CD4-positive, alpha-beta T cell treated with Interleukin-12 subunit alpha and Interleukin-12 subunit beta, for 1 hour (primary cell): Measurements from ENCODE around the gene ENTPD7.
A peak's percentile ranks its signal among the peaks of the same experiment; 100 is the strongest.
"Not testable (repeated sequence)": the region's sequence is repeated elsewhere in the genome, so short reads cannot be mapped to it uniquely, and the experiment has no call there.

Experiments
- DNase-seq: peaks from one replicate; pipeline ENCODE4 v3.0.0-alpha.2; 2020

Gene ENTPD7

DNA sequence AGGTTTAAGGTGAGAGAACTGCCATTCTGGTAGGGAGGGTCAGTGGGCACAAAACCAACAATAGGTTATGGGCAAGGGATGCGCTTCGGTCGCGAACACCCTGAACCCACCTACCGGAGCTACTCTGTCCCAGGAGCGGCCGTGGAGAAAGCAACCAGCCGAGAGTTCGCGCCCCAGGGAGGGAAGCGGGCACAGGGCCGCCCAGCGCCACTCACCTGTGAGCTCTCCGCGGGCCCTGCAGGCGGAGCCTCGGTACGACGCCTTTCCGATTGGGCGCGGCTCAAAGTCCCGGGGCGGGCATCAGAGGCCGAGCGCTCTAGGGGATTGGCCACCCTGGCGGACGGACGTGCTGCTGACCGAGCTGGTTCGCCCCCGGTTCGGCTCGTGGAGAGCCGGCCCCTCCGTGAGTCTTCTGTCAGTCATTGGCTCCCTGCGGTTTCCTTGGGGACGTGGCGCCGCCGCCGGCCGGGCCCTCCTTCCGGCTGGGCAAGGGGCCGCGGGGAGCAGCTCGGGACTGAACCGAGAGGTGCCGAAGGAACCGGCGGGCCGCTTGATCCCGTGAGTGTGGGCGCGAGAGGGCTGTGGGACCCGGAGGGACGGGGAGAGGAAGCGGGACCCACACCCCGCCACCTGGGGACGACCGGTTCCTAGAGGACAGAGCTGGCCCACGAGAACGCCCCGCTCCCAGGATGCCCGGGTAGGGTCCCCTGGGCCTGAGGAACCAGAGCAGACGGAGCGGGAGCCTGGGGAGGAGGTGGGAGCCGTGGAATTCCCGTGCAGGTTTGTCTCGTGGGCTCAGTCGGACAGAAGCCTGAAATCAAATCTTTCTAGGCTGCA lies at the start of gene ENTPD7:
Gene ENTPD7 (plus strand): TSS at position 479 of the 837 bp plus-strand sequence. CDS start 448 bp downstream, outside the sequence.
- peak; percentile 90 for DNase-seq

DNA sequence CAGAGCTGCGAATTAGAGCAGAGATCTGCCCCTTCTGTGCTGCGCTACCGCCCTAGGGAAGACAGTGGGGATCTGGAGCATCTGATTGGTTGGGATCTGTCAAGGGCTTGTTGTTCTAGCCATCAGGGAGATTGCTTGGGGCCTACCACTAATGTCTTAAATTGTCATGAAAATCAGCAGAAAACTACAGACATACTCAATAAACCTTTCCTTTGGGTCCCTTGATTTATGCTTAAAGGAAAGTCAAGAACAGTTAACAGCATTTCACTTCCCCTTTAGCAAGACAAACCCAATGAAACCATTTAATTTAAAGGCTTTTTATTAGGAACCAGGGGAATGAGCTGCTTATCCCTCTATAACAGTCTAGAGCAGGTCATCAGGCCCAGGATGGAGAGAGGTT lies 49.1 kb upstream of the ENTPD7 start:
- no peak for DNase-seq

- DNase-seq, result no peak
Measured at GRCh38 chr10:99611326-99611725, 48.0 kb upstream of the ENTPD7 start.

- peak; percentile 67 for DNase-seq
Measured at GRCh38 chr10:99612167-99612831, 47.0 kb upstream of the ENTPD7 start.

GRCh38 chr10:99615426-99615825 lies 43.9 kb upstream of the ENTPD7 start:
- DNase-seq, result no peak

DNA sequence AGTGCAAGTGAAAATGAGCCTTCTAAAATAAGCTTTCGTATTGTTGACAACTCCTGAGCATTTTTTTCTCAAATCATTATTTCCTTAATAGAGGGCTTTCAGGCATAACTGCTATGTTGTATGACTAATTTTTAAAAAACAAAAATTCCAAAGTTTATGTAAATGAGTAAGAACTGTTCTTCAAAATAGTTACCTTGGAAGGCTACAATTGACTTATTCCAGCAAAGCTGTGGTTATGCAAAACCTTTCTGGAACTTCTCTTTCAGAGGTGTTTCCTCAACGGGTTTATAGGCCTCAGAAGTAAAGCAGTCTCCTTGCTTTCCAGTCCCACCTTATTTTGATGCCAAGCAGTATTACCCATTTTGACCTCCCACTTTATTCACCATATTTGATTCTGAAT lies 41.6 kb upstream of the ENTPD7 start:
- no peak for DNase-seq

- DNase-seq, result peak; percentile 21
Measured at GRCh38 chr10:99619090-99619800, 40.1 kb upstream of the ENTPD7 start.

- DNase-seq, result peak; percentile 97
Measured at GRCh38 chr10:99619851-99620710, 39.2 kb upstream of the ENTPD7 start, which contains the start of gene SLC25A28. Gene SLC25A28, minus strand, starts transcription at chr10:99620439. Its CDS starts 104 bp downstream, at chr10:99620335.

DNA sequence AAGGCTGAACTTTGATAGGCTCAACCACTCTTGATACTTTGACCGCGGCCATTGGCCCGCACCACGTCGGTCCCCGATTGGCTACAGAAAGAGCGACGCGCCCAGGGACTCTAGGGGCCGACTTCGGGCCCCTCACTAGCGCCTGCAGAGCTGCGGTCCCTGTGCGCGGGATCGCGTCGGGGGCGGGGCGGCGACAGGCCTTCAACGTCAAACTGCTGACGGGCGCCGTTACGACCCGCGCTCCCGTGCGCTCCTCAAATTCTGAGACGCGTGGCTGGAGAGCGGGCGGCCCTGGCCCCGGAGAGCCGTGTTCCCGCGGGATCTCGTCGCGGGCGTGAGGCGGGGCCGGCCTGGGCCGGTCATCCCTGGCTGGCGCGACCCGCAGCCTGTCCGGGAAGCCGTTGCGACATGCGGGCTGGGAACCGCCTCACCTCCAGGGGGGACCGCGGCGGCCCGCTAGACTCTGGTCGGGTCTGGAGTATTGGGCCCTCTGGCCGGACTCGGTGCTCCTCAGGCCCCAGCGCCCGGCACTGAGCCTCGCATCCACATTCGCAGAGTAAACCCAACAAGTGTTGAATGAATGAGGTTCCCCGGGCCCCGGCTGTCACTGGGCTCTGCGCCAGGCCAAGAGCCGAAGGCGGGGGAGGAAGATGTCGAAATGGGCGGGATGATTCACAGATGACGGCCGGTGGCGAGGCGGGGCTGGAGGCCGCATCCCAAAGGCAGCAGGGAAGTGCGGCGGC lies 38.4 kb upstream of the ENTPD7 start:
- DNase-seq, result peak; percentile 80

DNA sequence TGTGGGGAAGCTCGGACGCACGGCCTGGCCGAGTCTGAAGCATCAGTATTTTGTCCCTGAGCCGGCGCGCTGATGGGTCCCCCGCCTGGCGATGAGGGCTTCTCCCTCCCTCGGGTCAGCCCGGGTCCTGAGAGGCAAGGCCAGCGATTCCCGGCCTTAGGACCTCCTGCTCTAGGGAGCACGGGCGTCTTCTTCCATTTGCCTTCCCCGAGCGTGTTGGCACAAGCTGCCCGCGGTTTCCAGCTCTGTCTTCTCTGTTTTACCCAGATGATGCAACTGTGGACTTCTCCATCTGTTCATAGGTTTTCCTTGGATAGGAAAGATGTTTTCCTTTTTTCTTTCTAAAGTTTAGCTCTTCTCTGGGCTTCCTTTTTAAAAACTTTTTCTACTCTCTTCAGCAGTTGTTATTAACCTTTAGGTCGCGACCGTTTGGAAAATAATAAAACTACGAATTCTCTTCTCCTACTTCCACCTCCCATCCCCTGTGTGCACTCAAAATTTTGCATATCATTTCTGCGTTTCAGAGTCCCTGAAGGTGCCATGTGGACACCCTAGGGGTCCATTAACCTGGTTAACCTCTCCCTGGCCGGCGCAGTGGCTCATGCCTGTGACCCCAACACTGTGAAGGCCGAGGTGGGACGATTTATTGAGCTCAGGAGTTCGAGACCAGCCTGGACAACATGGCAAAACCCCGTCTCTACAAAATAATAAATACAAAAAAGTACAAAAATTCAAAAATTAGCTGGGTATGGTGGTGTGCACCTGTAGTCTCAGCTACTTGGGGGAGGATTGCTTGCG lies 37.7 kb upstream of the ENTPD7 start:
- DNase-seq, result no peak

DNA sequence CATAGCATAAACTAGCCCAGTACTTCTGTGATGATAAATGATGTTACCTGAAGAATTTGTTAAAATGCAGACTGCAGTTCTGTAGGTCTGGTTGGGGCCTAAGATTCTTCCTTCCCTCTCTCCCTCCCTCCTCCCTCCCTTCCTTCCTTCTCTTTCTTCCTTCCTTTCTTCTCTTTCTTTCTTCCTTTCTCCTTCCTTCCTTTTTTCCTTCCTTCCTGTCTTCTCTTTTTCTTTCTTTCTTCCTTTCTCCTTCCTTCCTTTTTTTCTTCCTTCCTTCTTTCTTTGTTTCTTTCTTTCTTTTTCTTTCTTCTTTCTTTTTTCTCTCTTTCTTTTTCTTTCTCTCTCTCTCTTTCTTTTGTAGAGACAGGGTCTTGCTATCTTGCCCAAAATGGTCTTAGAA lies 35.4 kb upstream of the ENTPD7 start:
- DNase-seq, result no peak

DNA sequence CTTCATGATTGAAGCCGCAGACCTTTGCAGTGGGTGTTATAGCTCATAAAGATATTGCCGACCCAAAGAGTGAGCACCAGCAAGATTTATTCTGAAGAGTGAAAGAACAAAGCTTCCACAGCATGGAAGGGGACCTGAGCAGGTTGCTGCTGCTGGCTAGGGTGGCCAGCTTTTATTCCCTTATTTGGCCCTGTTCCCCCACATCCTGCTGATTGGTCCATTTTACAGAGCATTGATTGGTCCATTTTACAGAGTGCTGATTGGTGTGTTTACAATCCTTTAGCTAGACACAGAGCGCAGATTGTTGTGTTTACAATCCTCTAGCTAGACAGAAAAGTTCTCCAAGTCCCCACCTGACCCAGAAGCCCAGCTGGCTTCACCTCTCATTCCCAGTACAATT lies 34.2 kb upstream of the ENTPD7 start:
- not testable (repeated sequence) for DNase-seq

DNA sequence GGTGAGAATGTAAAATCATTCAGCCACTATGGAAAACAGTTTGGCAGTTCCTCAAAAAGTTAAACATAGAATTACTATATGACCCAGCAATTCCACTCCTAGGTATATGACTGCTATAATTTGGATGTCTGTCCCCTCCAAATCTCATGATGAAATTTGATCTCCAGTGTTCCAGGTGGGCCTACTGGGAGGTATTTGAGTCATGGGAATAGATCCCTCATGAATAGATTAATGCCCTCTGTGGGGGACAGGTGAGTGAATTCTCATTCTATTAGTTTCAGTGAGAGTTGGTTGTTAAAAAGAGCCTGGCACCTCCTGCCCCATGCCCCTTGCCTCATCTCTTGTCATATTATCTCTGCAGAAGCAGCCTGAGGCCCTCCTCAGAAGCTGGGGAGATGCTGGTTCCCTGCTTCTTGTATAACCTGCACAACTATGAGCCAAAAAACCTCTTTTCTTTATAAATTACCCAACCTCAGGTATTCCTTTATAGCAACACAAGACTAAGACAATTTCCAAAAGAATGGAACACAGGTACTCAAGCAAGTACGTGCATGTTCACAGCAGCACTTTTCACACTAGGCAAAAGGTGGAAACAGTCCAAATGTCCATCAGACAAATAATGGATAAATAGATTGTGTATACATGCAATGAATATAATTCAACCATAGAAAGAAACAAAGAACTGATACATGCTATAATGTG lies 30.2 kb upstream of the ENTPD7 start:
- no peak for DNase-seq

DNA sequence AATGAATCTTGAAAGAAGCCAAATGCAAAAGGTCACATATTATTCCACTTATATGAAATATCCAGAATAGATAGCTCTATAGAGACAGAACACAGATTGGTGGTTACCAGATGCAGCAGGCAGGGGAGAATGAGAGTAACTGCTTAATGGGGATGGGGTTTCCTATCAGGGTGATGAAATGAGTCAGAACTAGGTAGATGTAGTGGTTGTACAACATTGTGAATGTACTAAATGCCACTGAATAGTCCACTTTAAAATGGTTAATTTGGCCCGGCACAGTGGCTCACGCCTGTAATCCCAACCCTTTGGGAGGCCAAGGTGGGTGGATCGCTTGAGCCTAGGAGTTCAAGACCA lies 29.7 kb upstream of the ENTPD7 start:
- no peak for DNase-seq

GRCh38 chr10:99630433-99630832 lies 28.9 kb upstream of the ENTPD7 start:
- DNase-seq, result peak; percentile 25

DNA sequence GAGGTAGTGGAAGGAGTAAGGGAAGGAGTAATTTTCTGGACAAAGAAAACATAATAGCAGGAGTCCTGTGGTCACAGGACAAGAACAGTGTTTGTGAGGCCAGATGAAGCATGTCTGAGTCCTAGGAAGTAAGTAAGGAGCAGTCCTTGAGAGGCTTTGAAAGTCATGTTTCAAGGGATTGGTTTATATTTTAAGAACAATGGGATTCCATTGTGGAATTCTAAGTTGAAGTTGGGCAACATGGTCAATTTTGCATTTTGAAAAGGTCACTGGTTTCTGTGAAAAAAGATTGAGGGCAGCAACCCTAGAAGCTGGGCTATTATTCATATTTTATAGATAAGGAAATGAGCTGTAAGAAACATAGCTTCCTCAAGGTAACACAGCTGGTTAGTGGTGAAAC lies 28.3 kb upstream of the ENTPD7 start:
- DNase-seq, result no peak

DNA sequence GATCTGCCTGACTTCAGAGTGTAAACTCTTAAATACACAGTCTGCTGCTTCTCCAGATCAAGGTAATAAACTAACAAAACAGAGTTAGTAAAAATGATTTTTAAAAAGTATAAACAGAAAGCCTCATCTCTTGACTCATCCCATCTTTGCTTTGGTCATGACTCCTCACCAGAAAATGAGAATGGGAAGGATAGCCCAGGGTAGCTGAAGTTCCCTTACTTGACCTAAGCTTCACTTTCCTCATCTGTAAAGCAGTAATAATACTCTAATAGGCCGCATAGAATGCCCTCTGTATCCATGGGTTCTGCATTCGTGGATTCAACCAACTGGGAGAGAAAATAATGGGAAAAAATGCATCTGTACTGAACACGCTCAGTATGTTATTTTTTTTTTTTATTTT lies 27.8 kb upstream of the ENTPD7 start:
- no peak for DNase-seq

GRCh38 chr10:99633832-99634231 lies 25.5 kb upstream of the ENTPD7 start:
- no peak for DNase-seq

- no peak for DNase-seq
Measured at GRCh38 chr10:99647601-99648151, 11.6 kb upstream of the ENTPD7 start.

DNA sequence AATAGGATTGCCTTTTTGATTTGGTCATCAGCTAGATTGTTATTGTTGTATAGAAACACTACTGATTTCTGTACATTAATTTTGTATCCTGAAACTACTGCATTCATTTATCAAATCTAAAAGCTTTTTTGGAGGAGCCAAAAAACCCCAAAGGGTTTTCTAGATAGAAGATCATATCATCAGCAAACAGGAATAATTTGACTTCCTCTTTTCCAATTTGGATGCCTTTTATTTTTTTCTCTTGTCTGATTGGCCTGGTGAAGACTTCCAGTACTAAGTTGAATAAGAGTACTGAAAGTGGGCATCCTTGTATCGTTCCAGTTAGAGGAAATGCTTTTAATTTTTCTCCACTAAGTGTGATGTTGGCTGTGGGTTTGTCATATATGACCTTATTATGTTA lies 10.6 kb upstream of the ENTPD7 start:
- DNase-seq, result no peak
